ENCODE data around the gene PNMA8C. TPM values are rescaled to one million over a fixed set of nuclear protein-coding genes. Genes with fewer than 3 reads are reported as not detected.
"Not testable (repeated sequence)": the region's sequence is repeated elsewhere in the genome, so short reads cannot be mapped to it uniquely, and the experiment has no call there.

PNMA8C gene
- total and polyA plus RNA-seq, 11 donors = 0.07 to 0.19 (median 0.12) TPM; not detected in 3

DNA sequence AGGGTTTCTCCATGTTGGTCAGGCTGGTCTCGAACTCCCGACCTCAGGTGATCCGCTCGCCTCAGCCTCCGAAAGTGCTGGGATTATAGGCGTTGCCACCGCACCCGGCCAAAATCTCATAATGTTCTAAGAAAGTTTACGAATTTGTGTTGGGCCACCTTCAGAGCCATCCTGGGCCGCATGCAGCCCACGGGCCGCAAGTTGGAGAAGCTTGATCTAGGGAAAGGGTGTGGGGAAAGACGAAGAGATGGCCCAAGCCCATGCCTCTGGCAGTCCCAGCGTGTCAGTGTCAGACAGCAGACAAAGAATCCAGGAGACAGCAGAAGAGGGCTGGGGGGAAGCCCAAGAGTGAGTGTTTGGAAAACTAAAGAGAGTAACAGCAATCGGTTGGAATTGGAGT, 17.3 kb upstream of the PNMA8C start:
- 87 to 91% (median 89%) methylated on average over 15 of the region's 15 CpGs for WGBS, 4 donors
- intact Hi-C loops (cut with DNase I) = no loop called here
- peaks cover 0 to 11% (median 0%) of the 10 kb centered on the region in 12 donors for H3K9me3 ChIP-seq

DNA sequence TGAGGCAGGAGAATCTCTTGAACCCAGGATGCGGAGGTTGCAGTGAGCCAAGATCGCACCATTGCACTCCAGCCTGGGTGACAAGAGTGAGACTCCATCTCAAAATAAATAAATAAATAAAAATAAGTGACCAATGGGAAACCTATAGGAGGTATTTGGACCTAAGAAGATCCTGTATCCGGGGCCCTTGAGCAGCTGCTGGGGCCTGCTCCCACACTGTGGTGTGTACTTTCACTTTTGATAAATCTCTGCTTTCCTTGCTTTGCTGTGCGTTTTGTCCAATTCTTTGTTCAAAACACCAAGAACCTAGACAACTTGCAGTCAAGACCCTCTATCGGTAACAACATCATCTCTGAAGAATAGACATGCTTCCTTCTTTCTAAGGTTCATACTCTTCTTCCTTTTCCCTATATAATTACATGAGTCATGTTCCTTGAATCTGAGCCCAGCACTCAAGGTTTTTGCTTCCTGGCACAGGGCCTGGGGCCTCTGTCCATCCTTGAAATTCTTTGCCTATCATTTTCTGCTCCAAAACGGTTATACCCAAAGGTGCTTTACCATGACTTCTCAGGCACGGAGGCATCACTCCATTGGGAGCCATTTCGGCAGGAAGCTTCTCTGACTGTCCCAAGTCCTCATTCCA, 14.2 kb upstream of the PNMA8C start:
- no peaks in the 10 kb centered on the region for H3K27me3 ChIP-seq
- H3K4me3 ChIP-seq = no peak overlapping the region
- ATAC-seq = peak in 1 of 4 donors; percentile 32
- peak overlapping the region in 1 of 12 donors; percentile 18 for H3K27ac ChIP-seq
- intact Hi-C loops (cut with DNase I) = no loop called here
- 55 to 63% (median 57%) methylated on average over 8 of the region's 8 CpGs for WGBS, 4 donors
- H3K36me3 ChIP-seq = no peaks in the 10 kb centered on the region
- no peak for DNase-seq
- TF ChIP-seq, protein P1, sequence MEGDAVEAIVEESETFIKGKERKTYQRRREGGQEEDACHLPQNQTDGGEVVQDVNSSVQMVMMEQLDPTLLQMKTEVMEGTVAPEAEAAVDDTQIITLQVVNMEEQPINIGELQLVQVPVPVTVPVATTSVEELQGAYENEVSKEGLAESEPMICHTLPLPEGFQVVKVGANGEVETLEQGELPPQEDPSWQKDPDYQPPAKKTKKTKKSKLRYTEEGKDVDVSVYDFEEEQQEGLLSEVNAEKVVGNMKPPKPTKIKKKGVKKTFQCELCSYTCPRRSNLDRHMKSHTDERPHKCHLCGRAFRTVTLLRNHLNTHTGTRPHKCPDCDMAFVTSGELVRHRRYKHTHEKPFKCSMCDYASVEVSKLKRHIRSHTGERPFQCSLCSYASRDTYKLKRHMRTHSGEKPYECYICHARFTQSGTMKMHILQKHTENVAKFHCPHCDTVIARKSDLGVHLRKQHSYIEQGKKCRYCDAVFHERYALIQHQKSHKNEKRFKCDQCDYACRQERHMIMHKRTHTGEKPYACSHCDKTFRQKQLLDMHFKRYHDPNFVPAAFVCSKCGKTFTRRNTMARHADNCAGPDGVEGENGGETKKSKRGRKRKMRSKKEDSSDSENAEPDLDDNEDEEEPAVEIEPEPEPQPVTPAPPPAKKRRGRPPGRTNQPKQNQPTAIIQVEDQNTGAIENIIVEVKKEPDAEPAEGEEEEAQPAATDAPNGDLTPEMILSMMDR (IDR thresholded peaks at IDR 0.05) = no peak
- TF ChIP-seq POLR2A (IDR thresholded peaks at IDR 0.05) = no peak
- H3K4me1 ChIP-seq = peaks cover 0 to 19% (median 7%) of the 10 kb centered on the region in 12 donors
- H3K9me3 ChIP-seq = no peaks in the 10 kb centered on the region

More for the DNA sequence above, 17.3 kb upstream of the PNMA8C start:
- no peaks in the 10 kb centered on the region for H3K36me3 ChIP-seq
- no peak for DNase-seq
- H3K27ac ChIP-seq = no peak overlapping the region
- TF ChIP-seq, protein P1 (IDR thresholded peaks at IDR 0.05) = no peak
- no peak for TF ChIP-seq POLR2A (IDR thresholded peaks at IDR 0.05)
- ATAC-seq = no peak
- H3K4me3 ChIP-seq = no peak overlapping the region
- H3K27me3 ChIP-seq = no peaks in the 10 kb centered on the region
- peaks cover 0 to 23% (median 7%) of the 10 kb centered on the region in 12 donors for H3K4me1 ChIP-seq

GRCh38 chr19:46441866-46442265, 13.1 kb upstream of the PNMA8C start:
- WGBS, 4 donors = 45 to 75% (median 70%) methylated on average over 1 of the region's 1 CpG
- DNase-seq (no peak), ATAC-seq (no peak)
- TF ChIP-seq, protein P1 (IDR thresholded peaks at IDR 0.05) = no peak
- TF ChIP-seq POLR2A (IDR thresholded peaks at IDR 0.05) = no peak
- no peak overlapping the region for H3K4me3 ChIP-seq
- peak overlapping the region in 1 of 12 donors; percentile 14 for H3K27ac ChIP-seq
- no peaks in the 10 kb centered on the region for H3K36me3 ChIP-seq
- H3K27me3 ChIP-seq = no peaks in the 10 kb centered on the region
- H3K9me3 ChIP-seq = no peaks in the 10 kb centered on the region
- intact Hi-C loops (cut with DNase I) = no loop called here
- H3K4me1 ChIP-seq = peaks cover 0 to 19% (median 7%) of the 10 kb centered on the region in 12 donors

DNA sequence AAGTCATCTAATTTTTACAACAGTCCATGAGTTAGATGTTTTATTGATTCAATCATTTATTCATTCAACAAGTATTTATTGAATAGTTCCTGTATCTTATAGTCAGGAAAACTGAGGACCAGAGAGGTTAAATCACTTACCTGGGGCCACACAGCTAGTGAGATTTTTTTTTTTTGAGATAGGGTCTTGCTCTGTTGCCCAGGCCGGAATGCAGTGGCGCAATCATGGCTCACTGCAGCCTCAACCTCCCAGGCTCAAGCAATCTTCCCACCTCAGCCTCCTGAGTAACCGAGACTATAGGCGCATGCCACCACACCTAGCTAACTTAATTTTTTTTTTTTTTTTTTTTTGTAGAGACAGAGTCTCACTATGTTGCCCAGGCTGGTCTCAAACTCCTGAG, 7.0 kb upstream of the PNMA8C start:
- H3K36me3 ChIP-seq; intact Hi-C loops (cut with DNase I); ATAC-seq; DNase-seq; H3K9me3 ChIP-seq; H3K27ac ChIP-seq; H3K4me3 ChIP-seq; H3K4me1 ChIP-seq: not testable (repeated sequence)
- peaks cover 0 to 16% (median 0%) of the 10 kb centered on the region in 9 donors for H3K27me3 ChIP-seq
- 92 to 99% (median 95%) methylated on average over 4 of the region's 4 CpGs for WGBS, 4 donors

GRCh38 chr19:46435009-46435408, 6.3 kb upstream of the PNMA8C start:
- Histone ChIP-seq H3K27me3 (peaks cover 0 to 16% (median 0%) of the 10 kb centered on the region in 9 donors), H3K9me3 (no peaks in the 10 kb centered on the region), H3K4me1 (no peaks in the 10 kb centered on the region), H3K36me3 (no peaks in the 10 kb centered on the region), H3K4me3 (no peak overlapping the region), H3K27ac (no peak overlapping the region)
- ATAC-seq = no peak
- DNase-seq = no peak
- intact Hi-C loops (cut with DNase I) = no loop called here
- 53 to 60% (median 57%) methylated on average over 6 of the region's 6 CpGs for WGBS, 4 donors
- no peak for TF ChIP-seq POLR2A (IDR thresholded peaks at IDR 0.05)
- TF ChIP-seq, protein P1 (IDR thresholded peaks at IDR 0.05) = no peak

GRCh38 chr19:46433470-46433869, 4.7 kb upstream of the PNMA8C start:
- ATAC-seq; H3K36me3 ChIP-seq; H3K4me1 ChIP-seq; H3K9me3 ChIP-seq; DNase-seq; H3K4me3 ChIP-seq; intact Hi-C loops (cut with DNase I); H3K27ac ChIP-seq: not testable (repeated sequence)
- 73 to 81% (median 77%) methylated on average over 7 of the region's 7 CpGs for WGBS, 4 donors
- H3K27me3 ChIP-seq = peaks cover 0 to 16% (median 0%) of the 10 kb centered on the region in 9 donors

Data from heart left ventricle (tissue), 16 donors.